ENCODE measurements around the gene SCUBE1.

SCUBE1 gene

DNA sequence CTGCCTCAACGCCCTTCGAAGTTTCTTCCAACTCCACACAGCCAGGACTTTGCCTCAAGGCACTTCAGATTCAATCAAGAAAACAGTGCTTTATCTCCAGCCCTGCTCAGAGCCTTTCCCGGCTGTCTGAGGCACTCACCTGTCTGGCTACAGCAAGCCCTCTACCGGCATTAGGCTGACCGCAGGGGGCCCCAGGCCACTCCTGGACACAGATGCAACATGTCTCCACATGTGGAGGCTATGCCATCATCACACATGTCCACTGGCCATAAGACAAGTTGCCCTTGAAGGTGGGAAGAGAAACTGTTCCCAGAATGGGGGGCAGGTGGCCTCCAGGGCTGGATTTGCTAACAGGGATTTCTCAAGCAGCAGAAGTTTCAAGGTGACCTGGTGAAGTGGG lies 10.0 kb downstream of the SCUBE1 start:
- TF ChIP-seq, protein P1, sequence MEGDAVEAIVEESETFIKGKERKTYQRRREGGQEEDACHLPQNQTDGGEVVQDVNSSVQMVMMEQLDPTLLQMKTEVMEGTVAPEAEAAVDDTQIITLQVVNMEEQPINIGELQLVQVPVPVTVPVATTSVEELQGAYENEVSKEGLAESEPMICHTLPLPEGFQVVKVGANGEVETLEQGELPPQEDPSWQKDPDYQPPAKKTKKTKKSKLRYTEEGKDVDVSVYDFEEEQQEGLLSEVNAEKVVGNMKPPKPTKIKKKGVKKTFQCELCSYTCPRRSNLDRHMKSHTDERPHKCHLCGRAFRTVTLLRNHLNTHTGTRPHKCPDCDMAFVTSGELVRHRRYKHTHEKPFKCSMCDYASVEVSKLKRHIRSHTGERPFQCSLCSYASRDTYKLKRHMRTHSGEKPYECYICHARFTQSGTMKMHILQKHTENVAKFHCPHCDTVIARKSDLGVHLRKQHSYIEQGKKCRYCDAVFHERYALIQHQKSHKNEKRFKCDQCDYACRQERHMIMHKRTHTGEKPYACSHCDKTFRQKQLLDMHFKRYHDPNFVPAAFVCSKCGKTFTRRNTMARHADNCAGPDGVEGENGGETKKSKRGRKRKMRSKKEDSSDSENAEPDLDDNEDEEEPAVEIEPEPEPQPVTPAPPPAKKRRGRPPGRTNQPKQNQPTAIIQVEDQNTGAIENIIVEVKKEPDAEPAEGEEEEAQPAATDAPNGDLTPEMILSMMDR (IDR thresholded peaks at IDR 0.05): no peak
- peaks cover 6% of the 10 kb centered on the region for H3K27me3 ChIP-seq
- no peak overlapping the region for H3K4me3 ChIP-seq (ENCODE audit: low read depth in 1 of 2, low read length in 1 of 2)
- no peaks in the 10 kb centered on the region for H3K9me3 ChIP-seq
- H3K4me1 ChIP-seq (ENCODE audit: control insufficient read depth in 1 of 2, insufficient read depth in 1 of 2, low read depth in 1 of 2, low read length in 1 of 2): no peaks in the 10 kb centered on the region
- no peaks in the 10 kb centered on the region for H3K36me3 ChIP-seq
- no peak overlapping the region for H3K27ac ChIP-seq

DNA sequence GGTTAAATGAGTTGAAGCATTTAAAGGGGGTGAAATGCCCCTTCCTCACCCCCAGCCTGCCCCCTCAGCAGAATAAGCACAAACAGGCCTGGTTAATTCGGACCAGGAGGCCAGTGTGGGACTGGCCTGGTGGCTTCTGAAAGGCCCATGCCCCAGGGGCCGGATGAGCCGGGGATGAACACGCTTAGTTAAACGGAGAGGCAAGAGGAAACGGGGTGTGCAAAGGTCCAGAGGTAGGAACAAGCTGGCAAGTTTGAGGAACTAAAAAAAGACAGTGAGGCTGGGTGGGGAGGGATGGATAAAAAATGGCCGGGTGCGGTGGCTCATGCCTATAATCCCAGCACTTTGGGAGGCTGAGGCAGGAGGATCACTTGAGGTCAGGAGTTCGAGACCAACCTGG lies 11.5 kb downstream of the SCUBE1 start:
- no peaks in the 10 kb centered on the region for H3K9me3 ChIP-seq
- TF ChIP-seq, protein P1 (IDR thresholded peaks at IDR 0.05): no peak
- H3K36me3 ChIP-seq: no peaks in the 10 kb centered on the region

DNA sequence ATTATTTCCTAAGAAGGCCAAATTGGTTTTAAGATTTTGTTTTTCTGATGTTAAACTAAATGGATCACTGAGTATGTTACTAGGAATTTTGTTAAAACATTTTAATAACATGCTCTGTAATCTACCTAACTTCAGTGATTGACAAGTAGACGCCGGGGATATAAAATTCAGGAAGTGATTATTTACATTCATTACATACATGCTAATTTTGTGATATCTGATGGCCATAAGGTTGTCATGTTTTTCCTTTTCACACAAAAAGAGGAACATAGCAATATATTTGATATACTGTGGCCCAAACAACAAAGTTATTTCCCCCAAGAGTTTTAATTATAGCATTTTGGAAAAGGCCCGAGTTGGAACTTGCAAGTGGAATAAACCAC lies 12.1 kb downstream of the SCUBE1 start:
- no peaks in the 10 kb centered on the region for H3K36me3 ChIP-seq
- no peaks in the 10 kb centered on the region for H3K4me1 ChIP-seq (ENCODE audit: control insufficient read depth in 1 of 2, insufficient read depth in 1 of 2, low read depth in 1 of 2, low read length in 1 of 2)
- H3K4me3 ChIP-seq (ENCODE audit: low read depth in 1 of 2, low read length in 1 of 2): no peak overlapping the region
- TF ChIP-seq, protein P1 (IDR thresholded peaks at IDR 0.05): no peak
- no peak overlapping the region for H3K27ac ChIP-seq
- no peaks in the 10 kb centered on the region for H3K9me3 ChIP-seq
- no peaks in the 10 kb centered on the region for H3K27me3 ChIP-seq

More for the DNA sequence above, 11.5 kb downstream of the SCUBE1 start:
- Histone ChIP-seq H3K27ac (no peak overlapping the region), H3K27me3 (no peaks in the 10 kb centered on the region), H3K4me3 (ENCODE audit: low read depth in 1 of 2, low read length in 1 of 2) (no peak overlapping the region), H3K4me1 (ENCODE audit: control insufficient read depth in 1 of 2, insufficient read depth in 1 of 2, low read depth in 1 of 2, low read length in 1 of 2) (no peaks in the 10 kb centered on the region)

DNA sequence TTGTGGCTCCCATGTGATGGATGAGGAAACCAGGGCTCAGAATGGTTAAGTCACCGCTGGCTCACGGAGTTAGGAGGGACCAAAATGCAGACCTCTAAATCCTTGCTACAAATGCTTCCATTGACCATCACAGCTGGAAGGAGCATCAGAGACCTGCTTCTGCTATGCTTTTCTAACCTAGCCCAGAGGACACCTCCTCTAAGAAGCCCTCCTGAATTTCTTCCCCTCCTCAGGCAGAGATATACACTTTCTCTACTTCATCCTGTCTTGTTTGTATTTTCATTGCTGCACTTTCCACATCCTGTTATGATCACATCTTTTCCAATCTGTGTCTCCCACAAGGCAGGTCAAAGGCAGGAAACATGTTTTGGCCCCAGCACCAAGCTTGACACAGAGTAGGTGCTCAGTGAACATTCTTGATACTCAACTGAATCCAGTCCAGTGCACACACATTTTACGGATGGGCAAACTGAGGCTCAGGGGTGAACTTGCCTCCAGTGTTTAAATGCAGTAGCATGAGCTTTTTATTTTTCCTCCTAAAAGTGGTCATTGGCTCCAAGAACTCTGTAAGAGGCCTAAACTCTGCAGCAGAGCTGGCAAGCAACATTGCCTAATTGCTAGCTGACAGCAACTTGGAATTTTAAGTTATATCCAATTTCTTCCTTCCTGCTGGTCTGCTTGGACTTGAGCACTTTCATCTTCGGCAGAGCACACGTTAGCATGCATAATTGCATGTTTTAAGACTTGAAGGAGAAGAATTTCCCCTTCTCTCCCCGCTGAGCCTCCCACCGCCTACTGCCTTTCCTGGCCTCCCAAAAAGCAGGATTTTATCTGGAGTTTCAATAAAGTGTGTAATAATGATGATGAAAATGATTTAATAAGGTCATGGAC lies 12.7 kb downstream of the SCUBE1 start:
- Histone ChIP-seq H3K27me3 (no peaks in the 10 kb centered on the region), H3K9me3 (no peaks in the 10 kb centered on the region), H3K4me1 (ENCODE audit: control insufficient read depth in 1 of 2, insufficient read depth in 1 of 2, low read depth in 1 of 2, low read length in 1 of 2) (no peaks in the 10 kb centered on the region), H3K4me3 (ENCODE audit: low read depth in 1 of 2, low read length in 1 of 2) (no peak overlapping the region), H3K27ac (no peak overlapping the region), H3K36me3 (no peaks in the 10 kb centered on the region)
- TF ChIP-seq, protein P1 (IDR thresholded peaks at IDR 0.05): no peak

DNA sequence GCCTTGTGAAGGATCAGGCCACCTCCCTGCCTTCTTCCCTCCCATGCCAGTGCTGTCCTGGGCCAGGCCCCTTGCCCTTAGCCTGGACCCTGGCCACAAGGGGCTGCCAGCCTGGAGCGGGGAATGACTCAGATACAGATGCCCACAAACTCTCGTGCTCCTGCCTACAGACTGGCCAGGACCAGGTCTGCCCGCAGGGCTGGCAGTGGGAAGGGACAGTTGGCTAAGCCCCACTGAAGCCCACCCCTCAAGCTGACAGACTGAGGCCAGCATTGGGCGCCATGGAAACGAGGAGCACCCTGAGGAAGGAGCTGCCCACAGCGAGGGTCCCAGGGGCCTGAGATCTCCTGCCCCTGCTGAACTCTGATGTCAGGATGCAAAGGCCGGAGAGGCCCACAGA lies 14.1 kb downstream of the SCUBE1 start:
- H3K27ac ChIP-seq: no peak overlapping the region
- TF ChIP-seq, protein P1 (IDR thresholded peaks at IDR 0.05): no peak
- peaks cover 3% of the 10 kb centered on the region for H3K27me3 ChIP-seq
- no peak overlapping the region for H3K4me3 ChIP-seq (ENCODE audit: low read depth in 1 of 2, low read length in 1 of 2)
- no peaks in the 10 kb centered on the region for H3K9me3 ChIP-seq
- H3K36me3 ChIP-seq: no peaks in the 10 kb centered on the region
- H3K4me1 ChIP-seq (ENCODE audit: control insufficient read depth in 1 of 2, insufficient read depth in 1 of 2, low read depth in 1 of 2, low read length in 1 of 2): no peaks in the 10 kb centered on the region
